ENCODE results near the gene SPRED1. TPM values are rescaled to one million over a fixed set of nuclear protein-coding genes. Genes with fewer than 3 reads are reported as not detected.

SPRED1 gene
- total RNA-seq, 1 experiment from 2014 or later, result 29.6 TPM

DNA sequence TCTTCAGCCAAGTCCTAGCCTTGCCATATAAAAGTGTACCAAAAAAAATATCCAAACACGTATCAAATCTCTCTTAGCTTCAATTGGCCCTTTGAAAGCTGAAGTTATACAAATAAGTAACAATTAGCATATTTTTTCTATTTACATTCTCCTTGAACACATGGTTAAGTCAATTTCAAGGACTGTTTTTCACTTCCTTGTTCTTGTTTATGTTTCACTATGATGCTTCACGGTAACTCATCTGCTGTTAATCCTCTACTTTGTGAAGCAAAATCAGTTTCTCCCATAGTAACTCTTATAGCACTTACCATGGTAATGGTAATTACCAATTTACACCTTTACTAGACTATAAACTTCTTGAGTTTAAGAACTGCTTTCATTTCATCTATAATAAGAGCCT lies 10.6 kb upstream of the SPRED1 start:
- Histone ChIP-seq H3K36me3 (ENCODE audit: control insufficient read depth, insufficient read depth, low read length) (no peaks in the 10 kb centered on the region), H3K27me3 (ENCODE audit: control insufficient read depth, insufficient read depth, low read length) (no peaks in the 10 kb centered on the region), H3K27ac (ENCODE audit: low read length) (no peak overlapping the region), H3K9me3 (ENCODE audit: control insufficient read depth, insufficient read depth, low read depth, low read length) (no peaks in the 10 kb centered on the region), H3K4me1 (ENCODE audit: control insufficient read depth, insufficient read depth, low read length) (no peaks in the 10 kb centered on the region), H3K4me3 (ENCODE audit: low read depth in 2 of 2, low read length in 2 of 2) (no peak overlapping the region)
- DNase-seq (ENCODE audit: low read depth, low spot score), result no peak
- CTCF ChIA-PET, result no interaction called here
- ATAC-seq, result no peak
- intact Hi-C loops (cut with micrococcal nuclease; ENCODE audit: unreplicated experiment), result no loop called here
- TF ChIP-seq POLR2AphosphoS5 (IDR thresholded peaks at IDR 0.05; ENCODE audit: low read depth, low read length), result no peak
- no TSS peak for BruUV-seq (replicated peaks)
- in situ Hi-C loops (cut with HindIII; ENCODE audit: low pct_unique_long_range_greater_than_20kb, low sequenced_read_pairs), result no loop called here
- POLR2A ChIA-PET, result no interaction called here

GRCh38 chr15:38243278-38244055 lies 9.2 kb upstream of the SPRED1 start:
- no peak for ATAC-seq
- no peak for DNase-seq (ENCODE audit: low read depth, low spot score)
- no peaks in the 10 kb centered on the region for H3K4me1 ChIP-seq (ENCODE audit: control insufficient read depth, insufficient read depth, low read length)
- ChIA-PET CTCF (no interaction called here), POLR2A (no interaction called here)
- no peak overlapping the region for H3K4me3 ChIP-seq (ENCODE audit: low read depth in 2 of 2, low read length in 2 of 2)
- H3K9me3 ChIP-seq (ENCODE audit: control insufficient read depth, insufficient read depth, low read depth, low read length), result no peaks in the 10 kb centered on the region
- in situ Hi-C loops (cut with HindIII; ENCODE audit: low pct_unique_long_range_greater_than_20kb, low sequenced_read_pairs), result no loop called here
- TF ChIP-seq CTCF (IDR thresholded peaks at IDR 0.05) (no peak), REST (IDR thresholded peaks at IDR 0.05; ENCODE audit: insufficient read depth in 1 of 2, low read depth in 2 of 2, low read length in 1 of 2) (no peak), TCF7L2 (IDR thresholded peaks at IDR 0.05; ENCODE audit: low read depth, low read length) (no peak), SIN3A (IDR thresholded peaks at IDR 0.05; ENCODE audit: borderline replicate concordance, insufficient read depth, low read depth, low read length) (no peak), POLR2AphosphoS5 (IDR thresholded peaks at IDR 0.05; ENCODE audit: low read depth, low read length) (no peak)
- no peak overlapping the region for H3K27ac ChIP-seq (ENCODE audit: low read length)
- no TSS peak for BruUV-seq (replicated peaks)
- intact Hi-C loops (cut with micrococcal nuclease; ENCODE audit: unreplicated experiment), result no loop called here
- no peaks in the 10 kb centered on the region for H3K27me3 ChIP-seq (ENCODE audit: control insufficient read depth, insufficient read depth, low read length)
- H3K36me3 ChIP-seq (ENCODE audit: control insufficient read depth, insufficient read depth, low read length), result no peaks in the 10 kb centered on the region

GRCh38 chr15:38247336-38247735 lies 5.3 kb upstream of the SPRED1 start:
- in situ Hi-C loops (cut with HindIII; ENCODE audit: low pct_unique_long_range_greater_than_20kb, low sequenced_read_pairs) (no loop called here), intact Hi-C loops (cut with micrococcal nuclease; ENCODE audit: unreplicated experiment) (no loop called here)
- Histone ChIP-seq H3K4me1 (ENCODE audit: control insufficient read depth, insufficient read depth, low read length) (peaks cover 4% of the 10 kb centered on the region; the same call in 1 of the 2 replicates), H3K27ac (ENCODE audit: low read length) (no peak overlapping the region), H3K27me3 (ENCODE audit: control insufficient read depth, insufficient read depth, low read length) (no peaks in the 10 kb centered on the region), H3K9me3 (ENCODE audit: control insufficient read depth, insufficient read depth, low read depth, low read length) (no peaks in the 10 kb centered on the region), H3K4me3 (ENCODE audit: low read depth in 2 of 2, low read length in 2 of 2) (no peak overlapping the region), H3K36me3 (ENCODE audit: control insufficient read depth, insufficient read depth, low read length) (no peaks in the 10 kb centered on the region)
- DNase-seq (ENCODE audit: low read depth, low spot score) (no peak), ATAC-seq (no peak)
- ChIA-PET POLR2A (no interaction called here), CTCF (no interaction called here)
- BruUV-seq (replicated peaks), result no TSS peak
- TF ChIP-seq SIN3A (IDR thresholded peaks at IDR 0.05; ENCODE audit: borderline replicate concordance, insufficient read depth, low read depth, low read length), result no peak
- no peak for TF ChIP-seq REST (IDR thresholded peaks at IDR 0.05; ENCODE audit: insufficient read depth in 1 of 2, low read depth in 2 of 2, low read length in 1 of 2)
- TF ChIP-seq POLR2AphosphoS5 (IDR thresholded peaks at IDR 0.05; ENCODE audit: low read depth, low read length), result no peak
- TF ChIP-seq CTCF (IDR thresholded peaks at IDR 0.05), result no peak
- no peak for TF ChIP-seq TCF7L2 (IDR thresholded peaks at IDR 0.05; ENCODE audit: low read depth, low read length)

Data from Panc1 (cell line).